Measurements from ENCODE around the gene NLGN4X. TPM values are rescaled to one million over a fixed set of nuclear protein-coding genes. Genes with fewer than 3 reads are reported as not detected.
A peak's percentile ranks its signal among the peaks of the same experiment; 100 is the strongest.

Gene NLGN4X
- polyA plus RNA-seq, 3 donors = not detected

DNA sequence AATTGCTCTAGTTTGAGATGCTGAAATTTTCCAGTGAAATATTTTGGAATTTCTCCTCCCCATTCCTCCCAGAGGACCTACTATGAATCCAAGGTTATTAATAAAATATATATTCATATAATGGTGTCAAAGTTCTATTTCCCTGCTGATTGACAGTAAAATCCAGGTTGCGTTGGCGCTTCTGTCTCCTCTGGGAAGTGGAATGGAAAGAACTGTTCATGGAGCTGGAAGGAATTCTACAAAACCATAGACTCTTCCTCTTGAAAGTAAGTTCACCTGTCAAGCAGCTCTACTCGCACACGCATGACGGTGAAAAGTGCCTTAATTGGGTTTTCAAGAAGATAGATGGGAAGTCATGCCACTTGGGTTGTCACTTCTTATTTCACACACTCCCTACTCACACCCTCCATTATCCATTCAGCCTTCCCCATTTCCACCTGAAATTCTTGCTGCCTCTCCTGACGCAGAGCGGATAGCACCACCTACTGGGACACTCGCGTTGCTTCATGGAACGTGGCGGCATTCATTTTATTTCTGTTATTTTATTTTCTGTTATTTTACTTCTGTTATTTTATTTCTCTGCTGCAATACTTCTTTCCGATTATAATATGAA, 351.6 kb downstream of the NLGN4X start:
- Mint-ChIP-seq H3K36me3 (no peaks in the 10 kb centered on the region), H3K27me3 (ENCODE audit: low read depth in 3 of 3) (no peaks in the 10 kb centered on the region), H3K4me3 (no peak overlapping the region), H3K4me1 (no peaks in the 10 kb centered on the region), H3K27ac (no peak overlapping the region), H3K9me3 (no peaks in the 10 kb centered on the region)
- DNase-seq = peak in 2 of 3 donors; percentile 7 to 47
- no peaks in the 10 kb centered on the region for H3K36me3 ChIP-seq (replicated peaks in 1 of 2; ENCODE audit: control insufficient read depth in 1 of 2, insufficient read depth in 2 of 2, low read length in 2 of 2)
- no peak overlapping the region for H3K4me3 ChIP-seq (replicated peaks in 1 of 3; ENCODE audit: low read depth in 2 of 3, low read length in 3 of 3)
- H4K20me1 ChIP-seq (ENCODE audit: insufficient read depth, low read length) = no peaks in the 10 kb centered on the region
- no peaks in the 10 kb centered on the region for H3K27me3 ChIP-seq (ENCODE audit: control insufficient read depth in 2 of 2, insufficient read depth in 2 of 2, low read length in 2 of 2)
- WGBS (ENCODE audit: insufficient coverage) = no CpG with 5 or more reads among the region's 12 CpGs
- no peak overlapping the region for H3K4me2 ChIP-seq (replicated peaks; ENCODE audit: extremely low read depth, low read length, poor library complexity, severe bottlenecking)
- intact Hi-C loops (cut with micrococcal nuclease) = loop anchor here in 1 of 2 donors (5.0 kb wide), 1 partner anchor 1330 kb away; no protein-coding TSS in a partner anchor
- H2AFZ ChIP-seq (ENCODE audit: insufficient read depth, low read depth, low read length, poor library complexity, severe bottlenecking) = no peak overlapping the region
- no peak overlapping the region for H3K9ac ChIP-seq (ENCODE audit: insufficient read depth, low read length, poor library complexity, severe bottlenecking)
- no peak overlapping the region for H3K27ac ChIP-seq (ENCODE audit: low read depth in 1 of 2, low read length in 2 of 2)
- no peaks in the 10 kb centered on the region for H3K9me3 ChIP-seq (replicated peaks in 1 of 2; ENCODE audit: control insufficient read depth in 1 of 2, insufficient read depth in 1 of 2, low read length in 2 of 2)
- H3K4me1 ChIP-seq (ENCODE audit: control insufficient read depth in 1 of 2, insufficient read depth in 2 of 2, low read length in 2 of 2) = no peaks in the 10 kb centered on the region
- no peaks in the 10 kb centered on the region for H3K79me2 ChIP-seq (ENCODE audit: insufficient read depth, low read length)
- peak; percentile 26 for TF ChIP-seq CTCF (IDR thresholded peaks at IDR 0.05)

GRCh38 chrX:5870238-5870637, 358.4 kb downstream of the NLGN4X start:
- no peak for TF ChIP-seq CTCF (IDR thresholded peaks at IDR 0.05)
- 60% methylated on average over 1 of the region's 3 CpGs for WGBS (ENCODE audit: insufficient coverage)
- intact Hi-C loops (cut with micrococcal nuclease) = no loop called here
- Mint-ChIP-seq H3K4me3 (no peak overlapping the region), H3K4me1 (peaks cover 3% of the 10 kb centered on the region), H3K36me3 (no peaks in the 10 kb centered on the region), H3K27ac (no peak overlapping the region), H3K27me3 (ENCODE audit: low read depth in 3 of 3) (peaks cover 0 to 1% (median 0%) of the 10 kb centered on the region in 3 donors), H3K9me3 (peaks cover 0 to 3% (median 0%) of the 10 kb centered on the region in 7 donors)
- H3K4me2 ChIP-seq (replicated peaks; ENCODE audit: extremely low read depth, low read length, poor library complexity, severe bottlenecking) = no peak overlapping the region
- no peak overlapping the region for H3K9ac ChIP-seq (ENCODE audit: insufficient read depth, low read length, poor library complexity, severe bottlenecking)
- H3K4me3 ChIP-seq (replicated peaks in 1 of 3; ENCODE audit: low read depth in 2 of 3, low read length in 3 of 3) = no peak overlapping the region
- H3K9me3 ChIP-seq (replicated peaks in 1 of 2; ENCODE audit: control insufficient read depth in 1 of 2, insufficient read depth in 1 of 2, low read length in 2 of 2) = no peaks in the 10 kb centered on the region
- no peak overlapping the region for H2AFZ ChIP-seq (ENCODE audit: insufficient read depth, low read depth, low read length, poor library complexity, severe bottlenecking)
- H3K4me1 ChIP-seq (ENCODE audit: control insufficient read depth in 1 of 2, insufficient read depth in 2 of 2, low read length in 2 of 2) = peaks cover 0 to 3% of the 10 kb centered on the region in 2 donors
- H4K20me1 ChIP-seq (ENCODE audit: insufficient read depth, low read length) = no peaks in the 10 kb centered on the region
- H3K27ac ChIP-seq (ENCODE audit: low read depth in 1 of 2, low read length in 2 of 2) = no peak overlapping the region
- no peaks in the 10 kb centered on the region for H3K79me2 ChIP-seq (ENCODE audit: insufficient read depth, low read length)
- no peaks in the 10 kb centered on the region for H3K27me3 ChIP-seq (ENCODE audit: control insufficient read depth in 2 of 2, insufficient read depth in 2 of 2, low read length in 2 of 2)
- no peak for DNase-seq
- no peaks in the 10 kb centered on the region for H3K36me3 ChIP-seq (replicated peaks in 1 of 2; ENCODE audit: control insufficient read depth in 1 of 2, insufficient read depth in 2 of 2, low read length in 2 of 2)

Data from CD14-positive monocyte (primary cell).